ENCODE measurements around the gene CACNA1F.

CACNA1F gene

DNA sequence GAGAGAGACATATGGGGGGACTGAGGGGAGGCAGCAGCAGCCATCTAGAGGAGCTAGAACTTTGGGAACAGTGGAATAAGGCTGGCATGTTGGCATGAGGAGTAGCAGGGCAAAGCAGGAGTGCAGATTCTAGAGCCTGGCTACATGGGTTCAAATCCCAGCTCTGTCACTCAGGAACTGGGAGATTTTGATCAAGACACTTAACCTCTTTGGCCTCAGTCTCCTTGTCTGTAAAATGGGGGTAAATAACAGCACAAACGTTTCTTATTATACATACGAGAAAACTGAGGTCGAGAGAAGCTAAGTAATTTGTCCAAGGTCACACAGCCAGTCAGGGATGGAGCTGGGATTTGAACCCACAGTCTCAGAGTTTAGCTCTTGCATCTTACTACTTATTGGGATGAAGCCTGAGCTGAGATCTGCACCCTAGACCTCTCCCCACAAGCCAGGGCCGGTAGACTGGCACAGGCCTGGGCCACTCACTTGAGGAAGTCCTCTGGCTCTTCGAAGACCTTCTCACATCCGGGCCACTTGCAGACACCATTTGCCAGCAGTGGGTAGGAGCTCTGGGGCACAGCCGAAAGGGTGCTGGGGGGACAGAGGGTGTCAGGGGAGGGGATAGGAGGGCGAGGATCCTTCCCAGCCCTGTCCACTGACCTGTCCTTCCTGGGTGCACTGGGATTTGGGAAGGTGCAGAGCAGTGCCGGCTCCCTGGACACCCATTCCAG lies 23.3 kb upstream of the CACNA1F start:
- Histone ChIP-seq H3K9ac (ENCODE audit: low read depth, low read length) (no peak overlapping the region), H3K36me3 (ENCODE audit: control insufficient read depth, insufficient read depth, low read length) (no peaks in the 10 kb centered on the region), H3K4me1 (ENCODE audit: control insufficient read depth, insufficient read depth, low read length) (no peaks in the 10 kb centered on the region), H3K4me3 (ENCODE audit: low read depth, low read length) (no peak overlapping the region), H3K27me3 (ENCODE audit: control insufficient read depth, insufficient read depth, low read length) (no peaks in the 10 kb centered on the region), H3K9me3 (ENCODE audit: control insufficient read depth, insufficient read depth, low read length) (peaks cover 7% of the 10 kb centered on the region)

DNA sequence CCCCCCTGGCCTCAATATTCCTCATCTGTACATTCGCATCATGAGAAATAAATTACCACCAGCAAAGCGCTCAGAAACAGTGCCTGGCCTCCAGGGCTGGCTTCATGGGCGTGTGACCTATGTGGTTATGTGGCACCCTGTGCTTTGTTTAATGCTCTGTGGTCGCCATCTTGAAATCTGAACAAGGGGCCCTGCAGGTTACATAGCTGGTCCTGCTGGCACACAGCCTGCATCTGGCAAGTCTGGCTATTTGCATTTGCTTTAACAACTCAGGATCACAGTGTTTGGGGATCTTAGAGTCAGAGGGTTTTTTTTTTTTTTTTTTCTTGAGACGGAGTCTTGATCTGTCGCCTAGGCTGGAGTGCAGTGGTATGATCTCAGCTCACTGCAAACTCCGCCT lies 21.5 kb upstream of the CACNA1F start:
- no peaks in the 10 kb centered on the region for H3K27me3 ChIP-seq (ENCODE audit: control insufficient read depth, insufficient read depth, low read length)
- H3K9ac ChIP-seq (ENCODE audit: low read depth, low read length), result no peak overlapping the region
- peaks cover 7% of the 10 kb centered on the region for H3K9me3 ChIP-seq (ENCODE audit: control insufficient read depth, insufficient read depth, low read length)

DNA sequence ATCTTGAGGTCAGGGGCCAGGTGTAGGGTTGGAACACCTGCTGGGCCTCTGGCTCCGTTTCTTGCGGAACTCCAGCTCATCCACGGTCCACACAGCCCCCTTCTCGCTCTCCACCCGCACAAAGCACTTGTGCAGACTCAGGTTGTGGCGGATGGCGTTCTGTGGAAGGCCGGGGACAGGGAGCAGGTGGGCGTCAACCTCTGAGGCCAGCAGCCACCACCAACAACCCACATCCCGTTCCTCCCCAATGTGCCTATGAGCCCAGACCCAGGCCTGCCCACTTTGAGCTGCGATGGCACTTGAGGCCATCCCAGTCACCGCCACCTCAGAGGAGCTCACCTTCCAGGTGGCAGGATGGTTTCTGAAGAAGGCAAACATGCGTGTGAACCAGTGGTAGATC lies 18.2 kb upstream of the CACNA1F start:
- Histone ChIP-seq H3K9me3 (ENCODE audit: control insufficient read depth, insufficient read depth, low read length) (no peaks in the 10 kb centered on the region), H3K36me3 (ENCODE audit: control insufficient read depth, insufficient read depth, low read length) (peaks cover 10% of the 10 kb centered on the region), H3K9ac (ENCODE audit: low read depth, low read length) (no peak overlapping the region), H3K4me1 (ENCODE audit: control insufficient read depth, insufficient read depth, low read length) (no peaks in the 10 kb centered on the region), H3K27me3 (ENCODE audit: control insufficient read depth, insufficient read depth, low read length) (no peaks in the 10 kb centered on the region), H3K4me3 (ENCODE audit: low read depth, low read length) (no peak overlapping the region)

More for the DNA sequence above, 21.5 kb upstream of the CACNA1F start:
- Histone ChIP-seq H3K36me3 (ENCODE audit: control insufficient read depth, insufficient read depth, low read length) (no peaks in the 10 kb centered on the region), H3K4me3 (ENCODE audit: low read depth, low read length) (no peak overlapping the region), H3K4me1 (ENCODE audit: control insufficient read depth, insufficient read depth, low read length) (no peaks in the 10 kb centered on the region)

DNA sequence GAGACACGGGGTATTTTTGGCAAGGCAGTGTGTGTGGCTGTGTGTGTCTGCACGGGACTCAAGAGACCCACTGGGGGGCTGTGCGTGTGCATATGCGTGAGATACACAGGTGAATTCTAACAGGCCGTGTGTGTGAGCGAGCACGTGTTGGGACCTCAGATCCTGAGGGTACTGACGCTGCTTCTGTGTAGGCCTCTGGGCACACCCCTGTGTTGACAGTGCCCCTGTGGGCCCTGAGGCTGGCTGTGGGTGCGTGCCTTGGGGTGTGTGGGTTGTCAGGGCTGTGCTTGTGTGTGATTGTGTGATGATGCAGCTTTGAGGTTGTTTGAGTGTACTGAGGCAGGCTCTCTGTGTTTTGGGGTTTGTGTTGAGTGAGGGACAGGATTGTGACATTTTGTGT lies 17.4 kb upstream of the CACNA1F start:
- Histone ChIP-seq H3K36me3 (ENCODE audit: control insufficient read depth, insufficient read depth, low read length) (peaks cover 10% of the 10 kb centered on the region), H3K4me1 (ENCODE audit: control insufficient read depth, insufficient read depth, low read length) (no peaks in the 10 kb centered on the region), H3K4me3 (ENCODE audit: low read depth, low read length) (no peak overlapping the region), H3K9me3 (ENCODE audit: control insufficient read depth, insufficient read depth, low read length) (no peaks in the 10 kb centered on the region), H3K27me3 (ENCODE audit: control insufficient read depth, insufficient read depth, low read length) (no peaks in the 10 kb centered on the region), H3K9ac (ENCODE audit: low read depth, low read length) (no peak overlapping the region)

DNA sequence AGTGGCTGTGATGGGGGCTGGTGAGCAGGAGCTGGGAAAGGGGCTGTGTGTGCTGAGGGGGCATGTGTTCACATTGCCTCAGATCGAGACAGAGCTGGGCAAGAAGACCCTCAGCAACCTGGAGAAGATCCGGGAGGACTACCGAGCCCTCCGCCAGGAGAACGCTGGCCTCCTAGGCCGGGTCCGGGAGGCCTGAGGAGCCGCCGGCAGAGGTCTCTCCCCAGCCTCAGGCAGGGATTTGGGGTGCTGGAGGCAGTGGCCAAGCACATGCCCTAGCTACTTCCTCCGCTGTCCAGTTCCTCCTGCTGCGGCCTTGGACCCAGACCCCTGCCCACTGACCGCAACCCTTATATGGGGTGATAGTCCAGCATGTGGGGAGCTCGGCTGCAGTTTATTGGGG lies 16.9 kb upstream of the CACNA1F start:
- no peak overlapping the region for H3K9ac ChIP-seq (ENCODE audit: low read depth, low read length)
- H3K9me3 ChIP-seq (ENCODE audit: control insufficient read depth, insufficient read depth, low read length), result no peaks in the 10 kb centered on the region
- H3K4me1 ChIP-seq (ENCODE audit: control insufficient read depth, insufficient read depth, low read length), result no peaks in the 10 kb centered on the region
- H3K4me3 ChIP-seq (ENCODE audit: low read depth, low read length), result no peak overlapping the region
- H3K27me3 ChIP-seq (ENCODE audit: control insufficient read depth, insufficient read depth, low read length), result no peaks in the 10 kb centered on the region
- H3K36me3 ChIP-seq (ENCODE audit: control insufficient read depth, insufficient read depth, low read length), result peaks cover 10% of the 10 kb centered on the region

DNA sequence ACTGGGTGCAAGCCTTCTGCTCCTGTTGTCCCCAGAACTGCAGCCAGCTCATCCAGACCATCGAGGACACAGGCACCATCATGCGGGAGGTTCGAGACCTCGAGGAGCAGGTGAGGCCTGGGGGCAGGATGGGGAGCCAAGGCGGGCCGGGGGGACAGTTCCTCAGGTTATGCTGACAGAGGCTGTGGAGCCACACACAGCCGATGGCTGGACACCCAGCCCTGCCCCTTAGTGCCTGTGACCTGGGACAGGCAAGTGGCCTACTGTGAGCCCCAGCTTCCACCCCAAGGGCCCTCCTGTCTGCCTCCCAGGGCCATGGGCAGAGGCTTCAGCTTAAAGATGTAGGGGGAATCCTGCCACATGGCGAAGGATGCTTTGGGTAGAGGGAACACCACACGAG lies 16.5 kb upstream of the CACNA1F start:
- Histone ChIP-seq H3K36me3 (ENCODE audit: control insufficient read depth, insufficient read depth, low read length) (peaks cover 10% of the 10 kb centered on the region), H3K9me3 (ENCODE audit: control insufficient read depth, insufficient read depth, low read length) (no peaks in the 10 kb centered on the region), H3K9ac (ENCODE audit: low read depth, low read length) (no peak overlapping the region), H3K4me1 (ENCODE audit: control insufficient read depth, insufficient read depth, low read length) (no peaks in the 10 kb centered on the region), H3K4me3 (ENCODE audit: low read depth, low read length) (no peak overlapping the region), H3K27me3 (ENCODE audit: control insufficient read depth, insufficient read depth, low read length) (no peaks in the 10 kb centered on the region)

DNA sequence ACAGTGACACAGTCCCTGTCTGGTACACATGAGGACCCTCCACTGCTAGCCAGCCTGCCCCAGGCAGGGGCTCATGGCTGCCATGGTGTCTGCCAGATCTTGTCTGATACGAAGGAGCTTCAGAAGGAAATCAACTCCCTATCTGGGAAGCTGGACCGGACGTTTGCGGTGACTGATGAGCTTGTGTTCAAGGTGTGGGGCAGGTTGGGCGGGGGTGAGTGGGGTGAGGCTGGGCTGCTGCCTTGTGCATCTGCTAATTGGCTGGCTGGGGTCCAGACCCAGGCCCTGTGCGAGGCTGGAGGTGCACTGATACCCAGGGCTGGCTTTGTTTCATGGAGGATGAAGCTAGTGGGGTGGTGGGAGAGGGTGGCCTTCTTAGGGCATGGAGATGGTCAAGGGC lies 15.9 kb upstream of the CACNA1F start:
- Histone ChIP-seq H3K9me3 (ENCODE audit: control insufficient read depth, insufficient read depth, low read length) (no peaks in the 10 kb centered on the region), H3K27me3 (ENCODE audit: control insufficient read depth, insufficient read depth, low read length) (no peaks in the 10 kb centered on the region), H3K4me3 (ENCODE audit: low read depth, low read length) (no peak overlapping the region), H3K4me1 (ENCODE audit: control insufficient read depth, insufficient read depth, low read length) (no peaks in the 10 kb centered on the region), H3K36me3 (ENCODE audit: control insufficient read depth, insufficient read depth, low read length) (peaks cover 10% of the 10 kb centered on the region), H3K9ac (ENCODE audit: low read depth, low read length) (no peak overlapping the region)

DNA sequence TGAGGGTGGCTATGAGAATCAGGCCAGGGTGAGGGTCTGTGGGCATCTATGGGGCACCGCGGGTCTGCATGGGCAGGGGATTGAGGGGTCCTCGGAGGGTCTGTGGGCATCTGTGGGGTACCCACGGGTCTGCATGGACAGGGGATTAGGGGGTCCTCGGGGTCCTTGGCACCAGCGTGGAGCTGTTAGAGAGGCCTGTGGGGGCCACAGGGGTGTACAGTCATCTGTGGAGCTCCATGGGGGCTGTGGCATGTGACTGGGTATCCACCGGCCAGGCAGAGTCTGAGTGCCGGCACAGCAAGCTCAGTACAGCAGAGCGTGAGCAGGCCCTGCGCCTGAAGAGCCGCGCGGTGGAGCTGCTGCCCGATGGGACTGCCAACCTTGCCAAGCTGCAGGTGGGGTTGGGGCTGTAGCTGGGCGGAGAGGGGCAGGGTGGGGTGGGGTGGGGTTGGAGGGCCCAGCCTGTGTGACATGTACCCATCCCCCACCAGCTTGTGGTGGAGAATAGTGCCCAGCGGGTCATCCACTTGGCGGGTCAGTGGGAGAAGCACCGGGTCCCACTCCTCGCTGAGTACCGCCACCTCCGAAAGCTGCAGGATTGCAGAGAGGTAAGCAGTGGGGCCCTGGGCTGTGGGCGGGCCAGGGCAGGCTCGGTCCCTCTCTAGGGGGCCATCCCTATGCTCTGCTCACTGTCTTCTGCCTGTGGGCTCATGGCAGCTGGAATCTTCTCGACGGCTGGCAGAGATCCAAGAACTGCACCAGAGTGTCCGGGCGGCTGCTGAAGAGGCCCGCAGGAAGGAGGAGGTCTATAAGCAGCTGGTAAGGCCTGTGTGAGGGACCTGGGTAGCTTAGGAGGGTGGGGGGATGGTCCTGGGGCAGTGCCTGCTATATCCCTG lies 15.0 kb upstream of the CACNA1F start:
- Histone ChIP-seq H3K9me3 (ENCODE audit: control insufficient read depth, insufficient read depth, low read length) (no peaks in the 10 kb centered on the region), H3K4me1 (ENCODE audit: control insufficient read depth, insufficient read depth, low read length) (no peaks in the 10 kb centered on the region), H3K4me3 (ENCODE audit: low read depth, low read length) (no peak overlapping the region), H3K9ac (ENCODE audit: low read depth, low read length) (no peak overlapping the region), H3K27me3 (ENCODE audit: control insufficient read depth, insufficient read depth, low read length) (no peaks in the 10 kb centered on the region), H3K36me3 (ENCODE audit: control insufficient read depth, insufficient read depth, low read length) (peaks cover 10% of the 10 kb centered on the region)

DNA sequence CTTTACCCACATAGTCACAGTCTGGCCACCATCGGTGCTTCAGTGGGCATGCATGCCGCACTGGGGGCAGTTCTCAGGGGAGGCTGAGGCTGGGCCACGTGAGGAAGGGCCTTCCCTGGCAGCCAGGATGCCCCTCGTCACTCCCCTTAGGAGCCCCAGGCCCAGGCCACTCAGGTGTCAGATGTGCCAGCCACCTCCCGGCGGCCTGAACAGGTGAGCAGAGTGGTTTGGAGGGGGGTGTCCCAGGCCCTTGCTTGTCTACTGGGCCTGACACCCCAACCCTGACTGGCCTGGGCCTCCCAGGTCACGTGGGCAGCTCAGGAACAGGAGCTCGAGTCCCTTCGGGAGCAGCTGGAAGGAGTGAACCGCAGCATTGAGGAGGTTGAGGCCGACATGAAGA lies 14.2 kb upstream of the CACNA1F start:
- Histone ChIP-seq H3K9me3 (ENCODE audit: control insufficient read depth, insufficient read depth, low read length) (no peaks in the 10 kb centered on the region), H3K27me3 (ENCODE audit: control insufficient read depth, insufficient read depth, low read length) (no peaks in the 10 kb centered on the region), H3K4me1 (ENCODE audit: control insufficient read depth, insufficient read depth, low read length) (no peaks in the 10 kb centered on the region), H3K9ac (ENCODE audit: low read depth, low read length) (no peak overlapping the region), H3K4me3 (ENCODE audit: low read depth, low read length) (no peak overlapping the region), H3K36me3 (ENCODE audit: control insufficient read depth, insufficient read depth, low read length) (peaks cover 13% of the 10 kb centered on the region)

DNA sequence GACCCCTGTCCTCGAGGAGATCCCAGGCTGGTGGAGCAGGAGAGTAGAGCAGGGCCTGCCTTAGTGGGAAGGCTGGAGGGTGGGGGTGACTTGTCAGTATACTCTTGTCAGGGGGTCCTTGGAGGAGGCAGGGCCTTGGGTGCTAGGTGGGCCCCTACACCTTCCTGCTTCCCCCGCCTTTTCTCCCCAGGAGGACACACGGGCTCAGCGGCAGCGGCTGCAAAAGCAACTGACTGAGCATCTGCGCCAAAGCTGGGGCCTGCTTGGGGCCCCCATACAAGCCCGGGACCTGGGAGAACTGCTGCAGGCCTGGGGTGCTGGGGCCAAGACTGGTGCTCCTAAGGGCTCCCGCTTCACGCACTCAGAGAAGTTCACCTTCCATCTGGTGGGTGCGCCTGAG lies 13.4 kb upstream of the CACNA1F start:
- Histone ChIP-seq H3K36me3 (ENCODE audit: control insufficient read depth, insufficient read depth, low read length) (peaks cover 13% of the 10 kb centered on the region), H3K27me3 (ENCODE audit: control insufficient read depth, insufficient read depth, low read length) (no peaks in the 10 kb centered on the region), H3K9ac (ENCODE audit: low read depth, low read length) (no peak overlapping the region), H3K4me3 (ENCODE audit: low read depth, low read length) (no peak overlapping the region), H3K4me1 (ENCODE audit: control insufficient read depth, insufficient read depth, low read length) (no peaks in the 10 kb centered on the region), H3K9me3 (ENCODE audit: control insufficient read depth, insufficient read depth, low read length) (no peaks in the 10 kb centered on the region)

DNA sequence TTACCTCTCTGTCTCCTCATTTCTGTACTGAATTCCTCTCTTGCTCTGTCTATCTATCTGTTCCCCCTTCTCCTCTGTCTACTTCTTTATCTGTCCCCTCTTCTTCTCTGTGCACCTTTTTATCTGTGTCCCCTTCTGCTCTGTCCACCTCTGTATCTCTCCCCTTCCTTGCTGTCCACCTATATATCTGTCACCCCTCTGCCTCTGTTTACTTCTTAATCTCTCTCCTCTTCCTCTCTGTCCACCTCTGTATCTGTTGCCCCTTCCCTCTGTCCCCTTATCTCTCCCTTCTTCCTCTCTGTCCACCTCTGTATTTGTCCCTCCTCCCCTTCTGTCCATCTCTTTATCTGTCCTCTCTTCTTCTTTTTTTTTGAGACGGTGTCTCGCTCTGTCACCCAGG lies 11.1 kb upstream of the CACNA1F start:
- H3K9ac ChIP-seq (ENCODE audit: low read depth, low read length), result no peak overlapping the region
- H3K4me3 ChIP-seq (ENCODE audit: low read depth, low read length), result no peak overlapping the region
- peaks cover 13% of the 10 kb centered on the region for H3K36me3 ChIP-seq (ENCODE audit: control insufficient read depth, insufficient read depth, low read length)
- no peaks in the 10 kb centered on the region for H3K27me3 ChIP-seq (ENCODE audit: control insufficient read depth, insufficient read depth, low read length)
- no peaks in the 10 kb centered on the region for H3K4me1 ChIP-seq (ENCODE audit: control insufficient read depth, insufficient read depth, low read length)
- H3K9me3 ChIP-seq (ENCODE audit: control insufficient read depth, insufficient read depth, low read length), result no peaks in the 10 kb centered on the region

DNA sequence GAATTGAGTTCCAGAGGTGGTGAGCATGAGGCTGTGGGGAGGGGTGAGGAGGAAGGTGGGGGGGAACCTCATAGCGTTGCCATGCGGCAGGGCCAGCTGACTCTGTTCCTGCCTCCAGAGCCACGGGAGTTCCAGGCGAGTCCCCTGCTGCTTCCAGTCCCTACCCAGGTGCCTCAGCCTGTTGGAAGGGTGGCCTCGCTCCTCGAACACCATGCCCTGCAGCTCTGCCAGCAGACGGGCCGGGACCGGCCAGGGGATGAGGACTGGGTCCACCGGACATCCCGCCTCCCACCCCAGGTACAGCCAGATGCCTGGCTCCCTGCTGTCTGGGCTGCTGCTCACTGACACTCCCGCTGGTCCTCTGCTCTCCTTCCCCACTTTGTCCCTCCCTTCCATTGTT lies 10.0 kb upstream of the CACNA1F start:
- no peaks in the 10 kb centered on the region for H3K9me3 ChIP-seq (ENCODE audit: control insufficient read depth, insufficient read depth, low read length)
- H3K27me3 ChIP-seq (ENCODE audit: control insufficient read depth, insufficient read depth, low read length), result no peaks in the 10 kb centered on the region

More for the DNA sequence above, 10.0 kb upstream of the CACNA1F start:
- peaks cover 13% of the 10 kb centered on the region for H3K36me3 ChIP-seq (ENCODE audit: control insufficient read depth, insufficient read depth, low read length)
- H3K4me3 ChIP-seq (ENCODE audit: low read depth, low read length), result no peak overlapping the region
- no peaks in the 10 kb centered on the region for H3K4me1 ChIP-seq (ENCODE audit: control insufficient read depth, insufficient read depth, low read length)
- H3K9ac ChIP-seq (ENCODE audit: low read depth, low read length), result no peak overlapping the region

Measured in iPS-15b (cell line).